GM19468 (cell line): ENCODE measurements around the gene DDHD1.

Experiments
- ATAC-seq: cut with Tn5 transposase; IDR thresholded peaks from one replicate; pipeline ENCODE4 v1.9.1; 2021; ENCODE audit warnings: mild to moderate bottlenecking, moderate library complexity, moderate number of reproducible peaks; ENCODE audit not compliant: unreplicated experiment; ENCODE audit errors: extremely low read depth

Gene DDHD1

GRCh38 chr14:53003776-53004175 is 149.3 kb downstream of the DDHD1 start:
- ATAC-seq = no peak

- no peak for ATAC-seq
Measured at GRCh38 chr14:53002576-53002975, 150.5 kb downstream of the DDHD1 start.

GRCh38 chr14:53001787-53002378 is 151.2 kb downstream of the DDHD1 start:
- no peak for ATAC-seq

GRCh38 chr14:52998376-52999015 is 154.6 kb downstream of the DDHD1 start:
- ATAC-seq = no peak

GRCh38 chr14:52996493-52996892 is 156.6 kb downstream of the DDHD1 start:
- ATAC-seq = no peak

- no peak for ATAC-seq
Measured at GRCh38 chr14:52995998-52996397, 157.1 kb downstream of the DDHD1 start.

- no peak for ATAC-seq
Measured at GRCh38 chr14:52992236-52992870, 160.8 kb downstream of the DDHD1 start.

- ATAC-seq = no peak
Measured at GRCh38 chr14:52988139-52988538, 165.0 kb downstream of the DDHD1 start.

- ATAC-seq = no peak
Measured at GRCh38 chr14:52987514-52987913, 165.6 kb downstream of the DDHD1 start.

- no peak for ATAC-seq
Measured at GRCh38 chr14:52987042-52987441, 166.1 kb downstream of the DDHD1 start.
